Thymus (tissue), 11 donors: Measurements from ENCODE around the gene KATNB1. TPM values are rescaled to one million over a fixed set of nuclear protein-coding genes. Genes with fewer than 3 reads are reported as not detected.
"Not testable (repeated sequence)": the region's sequence is repeated elsewhere in the genome, so short reads cannot be mapped to it uniquely, and the experiment has no call there.

Experiments
- DNase-seq, 9 donors: peaks; one replicate each; pipeline ENCODE4 v3.0.0-alpha.2; 2013; ENCODE audit warnings: low spot score in 9 of 9, low read depth in 6 of 9, missing footprints in 1 of 9
- H3K27ac ChIP-seq, 2 donors: one replicate each; pipeline ENCODE4 v1.5.1; 2013; ENCODE audit warnings: control low read depth in 1 of 2, low read depth in 1 of 2, low read length in 1 of 2, mild to moderate bottlenecking in 1 of 2, moderate library complexity in 1 of 2
- H3K27me3 ChIP-seq, 2 donors: one replicate each; pipeline ENCODE4 v1.5.1; 2013; ENCODE audit warnings: low read length in 1 of 2; ENCODE audit not compliant: control insufficient read depth in 2 of 2, insufficient read depth in 1 of 2
- H3K36me3 ChIP-seq, 2 donors: one replicate each; pipeline ENCODE4 v1.5.1; 2013; ENCODE audit warnings: low read length in 1 of 2, mild to moderate bottlenecking in 1 of 2, moderate library complexity in 1 of 2; ENCODE audit not compliant: control insufficient read depth in 2 of 2, insufficient read depth in 2 of 2
- H3K4me1 ChIP-seq, 2 donors: one replicate each; pipeline ENCODE4 v1.5.1; 2013; ENCODE audit warnings: low read length in 2 of 2; ENCODE audit not compliant: control insufficient read depth in 2 of 2, insufficient read depth in 2 of 2
- H3K4me3 ChIP-seq, 2 donors: one replicate each; pipeline ENCODE4 v1.5.1; 2013; ENCODE audit warnings: low read length in 2 of 2, control low read depth in 1 of 2, mild to moderate bottlenecking in 1 of 2
- H3K9me3 ChIP-seq, 2 donors: one replicate each; pipeline ENCODE4 v1.5.1; 2013; ENCODE audit warnings: low read length in 1 of 2, mild to moderate bottlenecking in 1 of 2; ENCODE audit not compliant: control insufficient read depth in 2 of 2, insufficient read depth in 1 of 2
- WGBS: extraction: QIAGEN DNeasy Blood & Tissue Kit; methylation state at CpG from one replicate; pipeline ENCODE4 v1.1.7; 2013; 5-methylcytosine and 5-hydroxymethylcytosine counted together
- polyA plus RNA-seq: library from polyadenylated mRNA; stranded (reverse); fragments of 200-250 nt; gene quantifications from one replicate; pipeline ENCODE4 v1.2.3, GENCODE V29; 2013
- total RNA-seq: library from RNA; stranded (reverse); fragments of 120-200 nt; gene quantifications from one replicate; pipeline ENCODE4 v1.2.4, GENCODE V29; 2013
- donor health status: healthy.

KATNB1 gene
- total and polyA plus RNA-seq, 2 donors: 13.3 to 15.1 TPM

DNA sequence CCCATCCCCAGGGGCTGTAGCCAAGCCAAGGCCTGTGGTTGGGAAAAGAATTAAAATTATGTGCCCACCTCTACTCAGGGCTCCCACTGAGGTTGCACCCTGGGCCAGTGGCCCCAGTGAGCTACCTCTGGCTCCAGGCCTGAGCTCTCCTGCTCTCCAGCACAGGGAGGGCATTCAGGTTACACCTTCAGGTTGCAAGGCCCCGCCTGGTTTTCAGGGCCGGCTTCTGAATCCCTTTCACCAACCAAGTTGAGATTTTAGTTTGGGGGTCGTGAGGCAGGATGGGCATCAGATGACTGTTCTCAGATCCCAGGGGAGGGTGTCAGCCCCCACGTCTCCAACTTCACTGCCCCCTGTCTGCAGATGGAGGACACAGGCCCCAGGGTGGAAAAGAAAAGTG is 8.0 kb upstream of the KATNB1 start:
- DNase-seq: no peak
- Histone ChIP-seq H3K27me3 (no peaks in the 10 kb centered on the region), H3K4me1 (no peaks in the 10 kb centered on the region), H3K27ac (no peak overlapping the region), H3K9me3 (no peaks in the 10 kb centered on the region), H3K4me3 (no peak overlapping the region), H3K36me3 (no peaks in the 10 kb centered on the region)
- 91% methylated on average over 4 of the region's 4 CpGs for WGBS

DNA sequence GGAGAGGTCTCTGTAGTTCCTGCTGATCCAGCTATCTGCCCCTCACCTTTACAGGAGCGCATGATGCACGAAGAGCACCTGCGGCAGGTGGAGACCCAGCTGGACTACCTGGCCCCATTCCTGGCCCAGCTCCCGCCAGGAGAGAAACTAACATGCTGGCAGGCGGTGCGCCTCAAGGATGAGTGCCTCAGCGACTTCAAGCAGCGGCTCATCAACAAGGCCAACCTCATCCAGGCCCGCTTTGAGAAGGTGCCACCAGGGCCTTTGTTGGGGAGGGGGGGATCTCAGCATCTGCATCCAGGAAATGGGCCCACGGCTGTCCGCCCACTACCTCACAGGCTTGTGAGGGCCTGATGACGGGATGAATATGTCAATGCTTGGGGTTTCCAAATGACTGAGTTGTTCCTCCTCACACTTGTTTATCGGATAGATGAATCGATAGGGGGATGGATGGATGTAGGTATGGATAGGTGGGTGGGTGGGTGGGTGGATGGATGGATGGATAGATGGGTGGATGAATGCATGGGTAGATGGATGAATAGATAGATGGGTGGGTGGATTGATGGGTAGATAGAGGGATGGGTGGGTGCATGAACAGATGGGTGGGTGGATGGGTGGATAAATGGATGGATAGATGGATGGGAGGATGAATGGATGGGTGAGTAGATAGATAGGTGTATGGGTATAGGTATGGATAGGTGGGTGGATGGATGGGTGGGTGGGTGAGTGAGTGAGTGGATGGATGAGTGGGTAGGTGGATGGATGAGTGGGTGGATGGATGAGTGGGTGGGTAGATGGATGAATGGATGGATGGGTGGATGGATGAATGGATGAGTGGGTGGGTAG is 7.0 kb upstream of the KATNB1 start:
- no peaks in the 10 kb centered on the region for H3K4me1 ChIP-seq
- 98% methylated on average over 14 of the region's 14 CpGs for WGBS
- H3K27me3 ChIP-seq: no peaks in the 10 kb centered on the region
- H3K27ac ChIP-seq: no peak overlapping the region
- no peak for DNase-seq
- no peaks in the 10 kb centered on the region for H3K9me3 ChIP-seq
- H3K36me3 ChIP-seq: no peaks in the 10 kb centered on the region
- H3K4me3 ChIP-seq: no peak overlapping the region

DNA sequence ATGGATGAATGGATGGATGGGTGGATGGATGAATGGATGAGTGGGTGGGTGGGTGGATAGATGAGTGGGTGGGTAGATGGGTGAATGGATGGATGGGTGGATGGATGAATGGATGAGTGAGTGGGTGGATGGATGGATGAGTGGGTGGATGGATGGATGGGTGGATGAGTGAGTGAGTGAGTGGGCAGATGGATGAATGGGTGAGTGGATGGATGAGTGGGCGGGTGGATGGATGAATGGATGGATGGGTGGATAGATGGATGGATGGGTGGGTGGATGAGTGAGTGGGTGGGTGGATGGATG is 6.4 kb upstream of the KATNB1 start:
- WGBS: 94% methylated on average over 1 of the region's 1 CpG
- Histone ChIP-seq H3K4me3 (no peak overlapping the region), H3K4me1 (no peaks in the 10 kb centered on the region), H3K27ac (no peak overlapping the region), H3K9me3 (no peaks in the 10 kb centered on the region), H3K36me3 (no peaks in the 10 kb centered on the region), H3K27me3 (no peaks in the 10 kb centered on the region)
- no peak for DNase-seq

DNA sequence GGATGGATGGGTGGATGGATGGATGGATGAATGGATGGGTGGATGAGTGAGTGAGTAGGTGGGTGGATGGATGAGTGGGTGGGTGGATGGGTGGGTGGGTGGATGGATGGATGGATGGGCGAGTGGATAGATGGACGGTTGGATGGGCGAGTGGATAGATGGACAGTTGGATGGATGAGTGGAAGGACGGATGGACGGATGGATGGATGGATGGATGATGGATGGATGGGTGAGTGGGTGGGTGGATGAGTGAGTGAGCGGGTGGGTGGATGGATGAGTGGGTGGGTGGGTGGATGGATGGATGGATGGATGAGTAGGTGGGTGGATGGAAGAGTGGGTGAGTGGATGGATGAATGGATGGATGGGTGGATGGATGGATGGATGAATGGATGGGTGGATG is 5.7 kb upstream of the KATNB1 start:
- 98% methylated on average over 6 of the region's 6 CpGs for WGBS
- H3K27ac ChIP-seq, H3K9me3 ChIP-seq, DNase-seq, H3K4me3 ChIP-seq, H3K27me3 ChIP-seq, H3K4me1 ChIP-seq, H3K36me3 ChIP-seq: not testable (repeated sequence)

DNA sequence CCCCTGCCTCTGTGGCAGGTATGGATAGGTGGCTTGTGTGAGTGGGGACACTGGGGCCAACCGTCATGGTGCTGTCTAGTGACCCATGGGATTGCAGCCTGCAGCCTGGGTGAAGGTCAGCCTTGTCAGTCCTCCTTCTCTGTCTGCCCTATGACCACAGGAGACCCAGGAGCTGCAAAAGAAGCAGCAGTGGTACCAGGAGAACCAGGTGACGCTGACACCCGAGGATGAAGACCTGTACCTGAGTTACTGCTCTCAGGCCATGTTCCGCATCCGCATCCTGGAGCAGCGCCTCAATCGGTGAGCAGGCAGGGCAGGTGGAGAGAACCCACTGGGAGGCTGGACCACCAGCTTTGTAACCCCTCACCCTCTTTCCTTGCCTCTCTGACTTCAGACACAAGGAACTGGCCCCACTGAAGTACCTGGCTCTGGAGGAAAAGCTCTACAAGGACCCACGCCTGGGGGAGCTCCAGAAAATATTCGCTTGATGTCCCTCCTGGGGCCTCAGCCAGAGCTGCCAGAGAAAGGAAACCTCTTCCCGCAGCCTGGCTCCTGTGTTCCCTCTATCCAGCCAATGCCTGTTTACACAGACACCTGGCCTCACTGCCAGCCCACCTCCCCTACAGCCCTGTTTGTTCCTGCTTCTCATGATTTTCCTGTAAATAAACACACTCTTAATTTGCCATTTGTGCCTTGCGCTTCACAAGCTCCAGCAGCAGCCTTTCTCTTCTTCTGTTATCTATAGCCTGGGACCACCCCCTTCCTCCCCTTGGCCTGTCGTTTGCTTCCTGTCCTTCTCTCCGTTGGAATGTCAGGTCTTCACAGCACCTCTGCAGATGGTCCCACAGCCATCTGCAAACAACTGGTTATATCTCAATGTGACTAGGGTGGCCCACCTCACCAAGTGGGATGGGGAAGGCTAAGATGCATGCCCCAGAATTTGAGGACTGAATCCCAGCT is 4.5 kb upstream of the KATNB1 start:
- 91% methylated on average over 13 of the region's 13 CpGs for WGBS
- no peak for DNase-seq
- H3K9me3 ChIP-seq: no peaks in the 10 kb centered on the region
- H3K27me3 ChIP-seq: no peaks in the 10 kb centered on the region
- H3K4me1 ChIP-seq: peaks cover 3 to 7% of the 10 kb centered on the region in 2 donors
- no peak overlapping the region for H3K27ac ChIP-seq
- H3K4me3 ChIP-seq: no peak overlapping the region
- H3K36me3 ChIP-seq: no peaks in the 10 kb centered on the region

DNA sequence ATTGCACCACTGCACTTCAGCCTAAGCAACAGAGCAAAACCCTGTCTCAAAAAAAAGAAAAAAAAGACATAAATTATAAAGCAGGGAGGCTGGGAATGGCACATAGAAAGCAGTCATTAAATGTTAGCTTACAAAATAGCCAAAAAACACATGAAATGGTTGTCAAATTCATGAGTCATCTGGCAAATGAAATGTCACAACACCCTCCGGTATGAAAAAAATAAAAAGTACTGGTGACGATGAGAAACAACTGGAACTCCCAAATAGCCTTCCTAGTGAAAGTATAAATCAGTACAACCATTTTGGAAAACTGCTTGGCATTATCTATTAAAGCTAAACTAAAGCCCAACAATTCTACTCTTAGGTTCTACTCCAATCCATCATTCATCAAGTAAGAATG is 3.5 kb upstream of the KATNB1 start:
- no peaks in the 10 kb centered on the region for H3K9me3 ChIP-seq
- no peak overlapping the region for H3K4me3 ChIP-seq
- H3K36me3 ChIP-seq: no peaks in the 10 kb centered on the region
- WGBS: 90% methylated on average over 2 of the region's 2 CpGs
- H3K27ac ChIP-seq: no peak overlapping the region
- no peaks in the 10 kb centered on the region for H3K27me3 ChIP-seq
- H3K4me1 ChIP-seq: peaks cover 13 to 17% of the 10 kb centered on the region in 2 donors
- no peak for DNase-seq

DNA sequence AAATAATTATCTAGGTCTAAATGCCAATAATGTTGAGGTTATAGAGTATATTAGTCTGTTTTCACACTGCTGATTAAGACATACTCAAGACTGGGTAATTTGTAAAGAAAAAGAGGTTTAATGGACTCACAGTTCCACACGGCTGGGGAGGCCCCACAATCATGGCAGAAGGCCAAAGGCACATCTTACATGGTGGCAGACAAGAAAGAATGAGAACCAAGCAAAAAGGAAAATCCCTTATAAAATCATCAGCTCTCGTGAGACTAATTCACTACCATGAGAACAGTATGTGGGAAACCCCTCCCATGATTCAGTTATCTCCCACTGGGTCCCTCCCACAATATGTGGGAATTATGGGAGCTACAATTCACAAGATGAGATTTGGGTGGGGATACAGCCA is 2.9 kb upstream of the KATNB1 start:
- DNase-seq: no peak

DNA sequence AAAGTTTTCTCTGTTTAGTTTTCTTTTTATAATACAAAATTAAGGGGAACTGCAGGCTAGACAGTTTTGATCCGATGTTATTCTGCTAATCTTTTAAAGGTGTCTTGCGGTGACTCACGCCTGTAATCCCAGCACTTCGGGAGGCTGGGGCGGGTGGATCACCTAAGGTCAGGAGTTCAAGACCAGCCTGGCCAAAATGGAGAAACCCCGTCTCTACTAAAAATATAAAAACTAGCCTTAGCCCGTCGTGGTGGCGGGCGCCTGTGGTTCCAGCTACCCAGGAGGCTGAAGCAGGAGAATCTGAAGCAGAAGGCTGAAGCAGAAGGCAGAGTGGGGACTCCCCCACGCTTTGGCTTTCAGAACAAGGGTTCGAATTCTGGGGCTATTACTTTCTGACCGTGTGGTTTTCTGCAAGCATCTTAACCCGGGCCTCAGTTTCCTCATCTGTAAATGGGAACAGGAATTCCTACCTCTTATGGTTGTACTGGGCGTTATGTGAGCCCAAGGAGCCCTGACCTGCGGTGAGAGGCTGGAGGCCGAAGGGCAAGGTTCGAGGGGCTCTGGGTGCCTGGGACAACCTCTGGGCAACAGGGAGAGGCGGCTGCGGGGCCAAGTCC is 1.2 kb upstream of the KATNB1 start:
- DNase-seq: no peak
- WGBS: 58% methylated on average over 20 of the region's 20 CpGs
- Histone ChIP-seq H3K4me3 (peak overlapping the region; percentile 70 to 77), H3K36me3 (peaks cover 4 to 5% of the 10 kb centered on the region in 2 donors), H3K9me3 (no peaks in the 10 kb centered on the region), H3K27me3 (no peaks in the 10 kb centered on the region), H3K4me1 (peaks cover 13 to 19% of the 10 kb centered on the region in 2 donors), H3K27ac (peak overlapping the region; percentile 77 to 82)

More for the DNA sequence above, 2.9 kb upstream of the KATNB1 start:
- WGBS: 95% methylated on average over 2 of the region's 2 CpGs
- Histone ChIP-seq H3K9me3 (no peaks in the 10 kb centered on the region), H3K4me3 (no peak overlapping the region), H3K27ac (no peak overlapping the region), H3K36me3 (no peaks in the 10 kb centered on the region), H3K4me1 (peaks cover 13 to 19% of the 10 kb centered on the region in 2 donors), H3K27me3 (no peaks in the 10 kb centered on the region)
